ENCODE measurements around the gene ANKRD34A.

ANKRD34A gene

DNA sequence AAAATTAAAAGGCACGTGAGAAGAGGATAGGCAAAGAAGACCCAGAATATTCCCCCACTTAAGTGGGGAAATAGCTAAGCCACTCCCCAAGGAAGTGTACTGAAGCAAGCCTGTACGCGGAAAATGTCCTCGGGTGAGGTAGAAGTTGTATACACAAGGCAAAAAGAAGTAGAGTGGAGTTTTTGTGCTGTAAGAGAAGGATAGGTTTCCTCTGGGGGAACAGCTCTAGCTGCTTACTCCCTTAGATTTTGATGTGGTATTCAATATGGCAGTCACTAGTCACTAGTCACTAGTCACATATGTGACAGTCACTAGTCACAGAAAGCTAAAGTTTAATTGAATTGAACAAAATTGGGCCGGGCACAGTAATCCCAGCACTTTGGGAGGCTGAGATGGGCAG lies 24.4 kb upstream of the ANKRD34A start:
- TF ChIP-seq, protein P1, sequence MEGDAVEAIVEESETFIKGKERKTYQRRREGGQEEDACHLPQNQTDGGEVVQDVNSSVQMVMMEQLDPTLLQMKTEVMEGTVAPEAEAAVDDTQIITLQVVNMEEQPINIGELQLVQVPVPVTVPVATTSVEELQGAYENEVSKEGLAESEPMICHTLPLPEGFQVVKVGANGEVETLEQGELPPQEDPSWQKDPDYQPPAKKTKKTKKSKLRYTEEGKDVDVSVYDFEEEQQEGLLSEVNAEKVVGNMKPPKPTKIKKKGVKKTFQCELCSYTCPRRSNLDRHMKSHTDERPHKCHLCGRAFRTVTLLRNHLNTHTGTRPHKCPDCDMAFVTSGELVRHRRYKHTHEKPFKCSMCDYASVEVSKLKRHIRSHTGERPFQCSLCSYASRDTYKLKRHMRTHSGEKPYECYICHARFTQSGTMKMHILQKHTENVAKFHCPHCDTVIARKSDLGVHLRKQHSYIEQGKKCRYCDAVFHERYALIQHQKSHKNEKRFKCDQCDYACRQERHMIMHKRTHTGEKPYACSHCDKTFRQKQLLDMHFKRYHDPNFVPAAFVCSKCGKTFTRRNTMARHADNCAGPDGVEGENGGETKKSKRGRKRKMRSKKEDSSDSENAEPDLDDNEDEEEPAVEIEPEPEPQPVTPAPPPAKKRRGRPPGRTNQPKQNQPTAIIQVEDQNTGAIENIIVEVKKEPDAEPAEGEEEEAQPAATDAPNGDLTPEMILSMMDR (IDR thresholded peaks at IDR 0.05; ENCODE audit: insufficient read depth, missing control alignments): no peak
- DNase-seq (ENCODE audit: insufficient read length, low spot score) (no peak), FAIRE-seq (no peak)

DNA sequence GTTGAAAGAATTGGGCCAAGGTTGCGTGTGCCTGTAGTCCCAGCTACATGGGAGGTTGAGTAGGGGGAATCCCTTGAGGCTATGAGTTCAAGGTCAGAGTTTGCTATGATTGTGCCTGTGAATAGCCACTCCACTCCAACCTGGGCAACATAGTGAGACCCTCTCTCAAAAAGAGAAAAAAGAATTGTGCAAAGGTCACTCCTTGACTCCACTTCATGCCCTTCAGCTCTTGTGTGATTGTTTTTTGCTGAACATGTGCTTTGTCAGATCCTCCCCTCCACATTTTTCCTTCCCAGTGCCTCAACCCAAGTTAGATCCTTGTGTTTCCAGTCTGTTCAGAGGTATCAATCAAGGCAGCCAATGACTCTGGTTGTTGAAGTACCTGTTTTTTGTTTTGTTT lies 23.6 kb upstream of the ANKRD34A start:
- TF ChIP-seq, protein P1 (IDR thresholded peaks at IDR 0.05; ENCODE audit: insufficient read depth, missing control alignments): no peak
- DNase-seq (ENCODE audit: insufficient read length, low spot score): no peak
- no peak for FAIRE-seq

DNA sequence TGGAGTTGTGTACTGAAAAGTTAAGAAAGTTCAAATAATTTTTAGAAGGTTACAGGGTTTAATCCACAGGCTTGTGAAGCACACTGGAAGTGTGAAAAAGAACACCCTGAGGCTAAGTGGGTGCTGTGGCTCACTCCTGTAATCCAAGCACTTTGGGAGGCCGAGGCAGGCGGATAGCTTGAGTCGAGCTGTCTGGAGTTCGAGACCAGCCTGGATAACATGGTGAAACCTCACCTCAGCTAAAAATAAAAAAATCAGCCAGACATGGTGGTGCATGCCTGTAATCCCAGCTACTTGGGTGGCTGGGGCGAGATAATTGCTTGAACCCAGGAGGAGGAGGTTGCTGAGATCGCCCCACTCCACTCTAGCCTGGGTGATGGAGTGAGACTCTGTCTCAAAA lies 22.2 kb upstream of the ANKRD34A start:
- no peak for FAIRE-seq
- TF ChIP-seq, protein P1 (IDR thresholded peaks at IDR 0.05; ENCODE audit: insufficient read depth, missing control alignments): no peak
- DNase-seq (ENCODE audit: insufficient read length, low spot score): no peak

DNA sequence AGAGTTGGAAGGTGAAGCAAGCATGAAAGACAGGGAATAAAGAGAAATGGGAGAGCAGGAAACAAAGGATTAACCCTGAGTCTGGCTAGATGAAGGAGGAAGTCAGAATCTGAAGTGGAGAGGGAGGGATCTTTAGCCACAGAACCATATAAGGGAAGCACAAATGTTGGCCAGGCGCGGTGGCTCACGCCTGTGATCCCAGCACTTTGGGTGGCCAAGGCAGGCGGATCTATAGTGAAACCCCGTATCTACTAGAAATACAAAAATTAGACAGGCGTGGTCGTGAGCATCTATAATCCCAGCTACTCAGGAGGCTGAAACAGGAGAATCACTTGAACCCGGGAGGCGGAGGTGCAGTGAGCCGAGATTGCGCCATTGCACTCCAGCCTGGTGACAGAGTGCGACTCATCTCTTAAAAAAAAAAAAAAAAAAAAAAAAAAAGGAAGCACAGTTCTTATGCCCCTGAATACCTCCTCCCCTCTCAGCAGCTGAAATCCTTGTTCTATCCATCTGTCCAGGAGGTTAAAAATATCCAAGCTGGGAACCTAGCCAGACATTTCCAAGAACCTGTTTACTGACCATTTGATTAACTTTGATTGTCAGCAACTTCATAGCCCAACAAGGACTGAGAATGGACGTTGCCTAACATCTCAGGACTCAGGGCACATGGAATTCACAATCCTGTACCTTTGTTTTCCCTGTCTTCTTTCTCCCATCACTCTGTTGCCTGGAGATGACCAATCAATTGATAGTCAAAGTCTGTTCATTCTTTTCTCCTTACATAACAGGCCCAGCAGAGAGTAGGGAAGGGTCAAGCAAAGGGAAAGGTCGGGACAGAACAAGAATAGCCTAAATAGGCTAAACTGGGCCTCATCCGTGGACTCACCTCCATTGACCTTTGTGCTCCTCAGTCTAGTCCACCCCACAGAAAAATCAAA lies 21.4 kb upstream of the ANKRD34A start:
- TF ChIP-seq, protein P1 (IDR thresholded peaks at IDR 0.05; ENCODE audit: insufficient read depth, missing control alignments): no peak
- DNase-seq (ENCODE audit: insufficient read length, low spot score) (no peak), FAIRE-seq (no peak)

DNA sequence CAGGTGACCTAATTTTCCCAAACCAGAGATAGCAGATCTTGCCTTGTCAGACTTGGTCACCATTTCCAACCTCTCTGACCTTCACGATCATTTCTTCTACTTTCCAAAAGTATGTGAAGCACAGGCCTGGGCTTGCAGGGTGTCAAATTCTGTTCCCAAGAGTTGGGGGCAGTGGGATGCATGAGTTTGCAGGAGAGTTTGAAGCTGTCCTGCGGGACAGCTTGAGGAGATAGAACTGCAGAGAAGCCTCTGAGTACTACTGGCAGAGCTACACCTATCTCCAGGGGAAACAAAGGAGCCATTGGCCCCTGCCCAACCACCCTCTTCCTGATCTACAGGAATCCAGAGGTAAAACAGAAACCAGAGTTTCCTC lies 20.7 kb upstream of the ANKRD34A start:
- DNase-seq (ENCODE audit: insufficient read length, low spot score): no peak
- TF ChIP-seq, protein P1 (IDR thresholded peaks at IDR 0.05; ENCODE audit: insufficient read depth, missing control alignments): no peak
- no peak for FAIRE-seq

DNA sequence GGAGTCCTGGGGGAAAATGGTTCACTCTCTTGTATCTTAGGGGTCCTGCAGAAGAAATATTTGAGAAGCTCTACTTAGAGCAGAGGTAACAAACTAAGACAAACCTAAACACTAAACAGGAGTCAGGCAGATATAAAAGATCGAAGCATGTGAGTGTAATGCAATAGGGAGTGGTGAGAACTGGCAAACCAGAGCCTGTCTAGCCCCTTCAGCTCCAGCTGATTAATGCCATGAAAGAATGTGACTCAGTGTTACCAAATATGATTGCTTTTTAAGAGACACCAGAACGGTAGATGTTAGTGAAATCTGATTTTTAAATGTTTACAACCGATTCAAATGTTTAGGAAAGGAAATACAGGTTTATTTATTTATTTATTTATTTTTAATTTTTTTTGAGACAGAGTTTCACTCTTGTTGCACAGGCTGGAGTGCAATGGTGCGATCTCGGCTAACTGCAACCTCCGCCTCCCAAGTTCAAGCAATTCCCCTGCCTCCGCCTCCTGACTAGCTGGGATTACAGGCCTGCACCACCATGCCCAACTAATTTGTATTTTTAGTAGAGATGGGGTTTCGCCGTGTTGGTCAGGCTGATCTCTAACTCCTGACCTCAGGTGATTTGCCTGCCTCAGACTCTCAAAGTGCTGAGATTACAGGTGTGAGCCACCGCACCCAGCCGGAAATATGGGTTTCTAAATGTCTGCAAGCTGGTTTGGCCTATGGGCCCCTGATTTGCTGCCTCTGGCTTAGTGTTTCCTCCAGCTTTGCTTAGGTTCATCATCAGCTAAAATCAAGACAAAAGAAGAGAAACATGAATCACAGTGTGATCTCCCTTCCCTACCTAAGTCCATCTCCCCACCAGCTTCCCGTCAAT lies 19.8 kb upstream of the ANKRD34A start:
- TF ChIP-seq, protein P1 (IDR thresholded peaks at IDR 0.05; ENCODE audit: insufficient read depth, missing control alignments): no peak
- no peak for DNase-seq (ENCODE audit: insufficient read length, low spot score)
- FAIRE-seq: no peak
